K562 (cell line): ENCODE results near the gene GRIA4. TPM values are rescaled to one million over a fixed set of nuclear protein-coding genes. Genes with fewer than 3 reads are reported as not detected.

Experiments used
- ATAC-seq: fragments of 200-7000 bp; cut with Tn5 transposase; 3 replicates; pipeline ENCODE4 v1.9.1; 2020; ENCODE audit warnings: moderate library complexity
- BruUV-seq: library from RNA; stranded (reverse); fragments of 400-500 nt; replicated peaks from 2 replicates; lab custom pipeline; 2021; lab: Mats Ljungman, UMichigan
- CTCF ChIA-PET: fragments of 300-600 bp; formaldehyde crosslinking; extraction: SDS; loops from one replicate; lab custom pipeline; 2021; ENCODE audit warnings: low intra/inter-chr PET ratio; lab: Yijun Ruan, JAX
- POLR2A ChIA-PET: fragments of 300-600, 350-650 bp; sonication (Branson Sonifier 250); formaldehyde crosslinking; extraction: SDS; loops from one replicate; lab custom pipeline; 2021; ENCODE audit warnings: antibody characterized with exemption, inconsistent platforms; lab: Yijun Ruan, JAX
- DNase-seq, 4 experiments: peaks; one replicate each; pipeline versions ENCODE4 v3.0.0 to v3.0.0-alpha.2; 2011 to 2018; ENCODE audit warnings: low spot score in 3 of 4, mixed read lengths in 3 of 4; ENCODE audit errors: extremely low read depth in 1 of 4
- FAIRE-seq: peaks from 2 replicates; lab custom pipeline; 2011; peaks lifted over from hg19 to GRCh38; lab: Jason Lieb, UNC
- H2AFZ ChIP-seq: 2 replicates; pipeline ENCODE4 v1.6.0; 2011; ENCODE audit warnings: low read depth, low read length, control low read depth, inconsistent platforms
- H3K27ac ChIP-seq: fragments of 200-600 bp; 3 replicates; pipeline ENCODE4 v1.8.0; 2011; ENCODE audit warnings: low read depth, mild to moderate bottlenecking, control low read depth, inconsistent platforms, low read length, moderate library complexity, mixed read lengths; ENCODE audit errors: extremely low read depth
- H3K27me3 ChIP-seq, 2 experiments: fragments of 300-600 bp in 1 of 2; 2 replicates in 1 of 2; 3 replicates in 1 of 2; pipeline versions ENCODE4 v1.6.0 to v1.8.0; 2011; ENCODE audit warnings: inconsistent platforms in 2 of 2, low read length in 2 of 2, mild to moderate bottlenecking in 1 of 2, mixed read lengths in 1 of 2, moderate library complexity in 1 of 2; ENCODE audit not compliant: control insufficient read depth in 2 of 2, insufficient read depth in 2 of 2
- H3K36me3 ChIP-seq: fragments of 300-600 bp; 3 replicates; pipeline ENCODE4 v1.8.0; 2011; ENCODE audit warnings: mild to moderate bottlenecking, low read length, inconsistent platforms; ENCODE audit not compliant: control insufficient read depth, insufficient read depth
- H3K4me1 ChIP-seq, 2 experiments: fragments of 200-600 bp in 1 of 2; replicated peaks in 1 of 2; 2 replicates in 1 of 2; 3 replicates in 1 of 2; pipeline versions ENCODE4 v1.5.1 to v1.8.0; 2011; ENCODE audit warnings: inconsistent platforms in 2 of 2, low read length in 2 of 2, mild to moderate bottlenecking in 1 of 2, mixed read lengths in 1 of 2, moderate library complexity in 1 of 2; ENCODE audit not compliant: control insufficient read depth in 2 of 2, insufficient read depth in 2 of 2
- H3K4me2 ChIP-seq: 2 replicates; pipeline ENCODE4 v1.6.1; 2011; ENCODE audit warnings: low read length, control low read depth, inconsistent platforms, mixed read lengths; ENCODE audit not compliant: insufficient read depth
- H3K4me3 ChIP-seq: fragments of 200-600 bp; sonication (generic), shearing (Covaris generic); 2 replicates; pipeline ENCODE4 v1.5.1; 2016; ENCODE audit warnings: control low read depth, inconsistent platforms
- H3K79me2 ChIP-seq: fragments of 200-600 bp; 3 replicates; pipeline ENCODE4 v1.8.0; 2011; ENCODE audit warnings: low read length, inconsistent platforms; ENCODE audit not compliant: control insufficient read depth, insufficient read depth
- H3K9ac ChIP-seq, 2 experiments: 2 replicates each; pipeline versions ENCODE4 v1.6.0 to v1.6.1; 2011; ENCODE audit warnings: low read depth in 2 of 2, low read length in 2 of 2, control low read depth in 1 of 2, inconsistent platforms in 1 of 2, mild to moderate bottlenecking in 1 of 2, mixed read lengths in 1 of 2; ENCODE audit not compliant: insufficient read depth in 1 of 2
- H3K9me1 ChIP-seq: one replicate; pipeline ENCODE4 v1.6.0; 2011; ENCODE audit warnings: inconsistent platforms, mild to moderate bottlenecking, low read length, moderate library complexity; ENCODE audit not compliant: control insufficient read depth, insufficient read depth
- H3K9me3 ChIP-seq: replicated peaks from 2 replicates; pipeline ENCODE4 v1.5.1; 2011; ENCODE audit warnings: low read depth, low read length, inconsistent platforms; ENCODE audit not compliant: control insufficient read depth, insufficient read depth
- H4K20me1 ChIP-seq: replicated peaks from 2 replicates; pipeline ENCODE4 v1.6.1; 2011; ENCODE audit warnings: low read length, inconsistent platforms, mixed read lengths; ENCODE audit not compliant: control insufficient read depth, insufficient read depth
- ATF2 ChIP-seq: sonication (generic); formaldehyde crosslinking; IDR thresholded peaks from 2 replicates; pipeline ENCODE4 v1.8.1; 2022; ENCODE audit warnings: missing genetic modification reagents
- CBX1 ChIP-seq: sonication (generic); IDR thresholded peaks from 2 replicates; pipeline ENCODE4 v1.6.1; 2016; ENCODE audit warnings: antibody characterized with exemption, low read depth, mild to moderate bottlenecking
- IRF2 ChIP-seq: sonication (generic); formaldehyde crosslinking; IDR thresholded peaks from 2 replicates; pipeline ENCODE4 v1.8.1; 2022; ENCODE audit warnings: mild to moderate bottlenecking, missing genetic modification reagents
- NONO ChIP-seq, 2 experiments: fragments of 200-400 bp in 1 of 2; fragments of 450-650 bp in 1 of 2; formaldehyde crosslinking in 1 of 2; IDR thresholded peaks; 2 replicates each; pipeline ENCODE4 v1.6.1; 2017; ENCODE audit warnings: low read depth in 2 of 2, mild to moderate bottlenecking in 2 of 2, moderate library complexity in 2 of 2, low read length in 1 of 2
- SRSF9 ChIP-seq: fragments of 200-400 bp; formaldehyde crosslinking; IDR thresholded peaks from 2 replicates; pipeline ENCODE4 v1.6.1; 2017; ENCODE audit warnings: low read depth, low read length, borderline replicate concordance
- SUPT5H ChIP-seq: fragments of 450-650 bp; IDR thresholded peaks from 2 replicates; pipeline ENCODE4 v1.6.1; 2016
- TAF9B ChIP-seq: fragments of 450-650 bp; IDR thresholded peaks from 2 replicates; pipeline ENCODE4 v1.6.1; 2018; ENCODE audit warnings: mild to moderate bottlenecking; ENCODE audit not compliant: partially characterized antibody
- TRIM25 ChIP-seq: fragments of 450-650 bp; IDR thresholded peaks from 2 replicates; pipeline ENCODE4 v1.7.0; 2016; ENCODE audit warnings: borderline replicate concordance
- ZBTB40 ChIP-seq, 2 experiments: fragments of 450-650 bp in 1 of 2; sonication (generic) in 1 of 2; formaldehyde crosslinking in 1 of 2; IDR thresholded peaks; 2 replicates each; pipeline versions ENCODE4 v1.7.1 to v1.9.0; 2016 to 2022; ENCODE audit warnings: inconsistent platforms in 1 of 2, mild to moderate bottlenecking in 1 of 2, missing genetic modification reagents in 1 of 2
- WGBS: fragments of 100-300 bp; shearing (Covaris generic); methylation state at CpG from one replicate; pipeline ENCODE4 v1.1.6; 2016; ENCODE audit warnings: low coverage, mixed read lengths; ENCODE audit not compliant: insufficient coverage; ENCODE audit errors: missing lambda C conversion rate; 5-methylcytosine and 5-hydroxymethylcytosine counted together
- in situ Hi-C: fragments of 300-500 bp; cut with MboI; formaldehyde crosslinking; loops from 4 replicates; pipeline ENCODE4 v1.15.0; 2018; ENCODE audit warnings: inconsistent platforms, mixed read lengths
- intact Hi-C: fragments of 100-400 bp; cut with micrococcal nuclease; formaldehyde crosslinking; loops from 2 replicates; pipeline ENCODE4 v1.14.2; 2022
- polyA plus RNA-seq, 8 experiments: library from polyadenylated mRNA; depleted of rRNA in 4 of 8; stranded (reverse) in 5 of 8; unstranded in 3 of 8; fragments of >200 nt; fragmentation: Nextera tagmentation in 2 of 8; fragmentation: Illumina TruSeq in 1 of 8; extraction: Ambion mirVana in 2 of 8; extraction: Trizol in 1 of 8; gene quantifications; 2 replicates each; pipeline versions ENCODE4 v1.2.1 to v1.2.3, GENCODE V29; 2011 to 2014; ENCODE audit warnings: inconsistent platforms in 1 of 8, missing spikeins in 1 of 8
- total RNA-seq, 7 experiments: library from RNA; depleted of rRNA in 6 of 7; stranded (reverse); fragments of >200 nt in 6 of 7; fragmentation: Illumina TruSeq in 2 of 7; extraction: Trizol in 2 of 7; gene quantifications; 2 replicates each; pipeline versions ENCODE4 v1.2.1 to v1.2.3, GENCODE V29; 2011 to 2021; ENCODE audit warnings: low replicate concordance in 1 of 7

GRIA4 gene
- total and polyA plus RNA-seq, 9 of the 15 experiments (the other 6 are each of a cell fraction or from before 2014, with no cell fraction given): not detected

GRCh38 chr11:105906517-105906916, 296.6 kb downstream of the GRIA4 start (continued):
- TF ChIP-seq TRIM25: no peak
- TF ChIP-seq, all 486 proteins: peak for 0

- H3K27me3 ChIP-seq: no peaks in the 10 kb centered on the region
- POLR2A ChIA-PET: no interaction called here
- H3K79me2 ChIP-seq: no peaks in the 10 kb centered on the region
- DNase-seq: no peak
- H3K27ac ChIP-seq: no peak overlapping the region
- 0% methylated on average over 2 of the region's 2 CpGs for WGBS
- no peaks in the 10 kb centered on the region for H3K36me3 ChIP-seq
- H4K20me1 ChIP-seq: no peaks in the 10 kb centered on the region
- no peaks in the 10 kb centered on the region for H3K4me1 ChIP-seq
- no peak overlapping the region for H3K9ac ChIP-seq
- no peaks in the 10 kb centered on the region for H3K9me3 ChIP-seq
- no TSS peak for BruUV-seq
- no peak overlapping the region for H3K4me3 ChIP-seq
- H3K9me1 ChIP-seq: no peaks in the 10 kb centered on the region
- FAIRE-seq: no peak
- no peak overlapping the region for H2AFZ ChIP-seq
- H3K4me2 ChIP-seq: no peak overlapping the region
- no peak for ATAC-seq
- CTCF ChIA-PET: no interaction called here
- in situ Hi-C loops (no loop called here), intact Hi-C loops (no loop called here)
- TF ChIP-seq TAF9B: no peak
- no peak for TF ChIP-seq NONO (IDR thresholded peaks at IDR 0.05; ENCODE audit: low read depth in 2 of 2, low read length in 1 of 2)
- no peak for TF ChIP-seq ZBTB40 (IDR thresholded peaks at IDR 0.05)
- TF ChIP-seq ZBTB40 (CRISPR knock-in tag; IDR thresholded peaks at IDR 0.05): no peak
- no peak for TF ChIP-seq ATF2 (CRISPR knock-in tag)
- no peak for TF ChIP-seq SUPT5H
- TF ChIP-seq CBX1: no peak
- no peak for TF ChIP-seq IRF2 (CRISPR knock-in tag)
- no peak for TF ChIP-seq SRSF9
These were observed 297.4 kb downstream of the GRIA4 start for GRCh38 chr11:105907319-105907718.
